22Rv1 (cell line): Measurements from ENCODE around the gene SLC6A3.

Experiments used
- ZFX ChIP-seq: fragments of 450-650 bp; IDR thresholded peaks from 2 replicates; pipeline ENCODE4 v1.6.1; 2017; ENCODE audit warnings: antibody characterized with exemption, borderline replicate concordance
- TF ChIP-seq, protein P1 (sequence below): fragments of 450-650 bp; IDR thresholded peaks from 2 replicates; pipeline ENCODE4 v1.5.1; 2017; ENCODE audit warnings: mild to moderate bottlenecking

DNA sequence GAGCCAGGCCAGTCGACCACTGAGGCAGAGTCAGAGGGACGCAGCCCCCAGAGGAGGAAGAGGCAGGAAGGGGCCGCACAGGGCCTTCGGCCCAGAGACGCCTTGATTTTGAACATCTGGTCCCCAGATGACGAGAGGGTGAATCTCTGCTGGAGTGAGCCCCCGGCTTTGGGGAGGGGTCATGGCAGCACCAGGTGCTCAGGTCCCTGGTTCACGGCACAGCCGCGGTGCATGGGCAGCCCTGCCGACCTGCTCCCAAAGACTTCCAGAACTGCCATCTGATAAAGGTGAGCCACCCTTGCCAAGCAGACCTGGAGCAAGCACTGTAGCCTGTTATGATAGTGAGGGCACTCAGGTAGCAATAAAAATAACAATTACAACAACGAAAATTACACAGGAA is 48.7 kb upstream of the SLC6A3 start:
- TF ChIP-seq, protein P1, sequence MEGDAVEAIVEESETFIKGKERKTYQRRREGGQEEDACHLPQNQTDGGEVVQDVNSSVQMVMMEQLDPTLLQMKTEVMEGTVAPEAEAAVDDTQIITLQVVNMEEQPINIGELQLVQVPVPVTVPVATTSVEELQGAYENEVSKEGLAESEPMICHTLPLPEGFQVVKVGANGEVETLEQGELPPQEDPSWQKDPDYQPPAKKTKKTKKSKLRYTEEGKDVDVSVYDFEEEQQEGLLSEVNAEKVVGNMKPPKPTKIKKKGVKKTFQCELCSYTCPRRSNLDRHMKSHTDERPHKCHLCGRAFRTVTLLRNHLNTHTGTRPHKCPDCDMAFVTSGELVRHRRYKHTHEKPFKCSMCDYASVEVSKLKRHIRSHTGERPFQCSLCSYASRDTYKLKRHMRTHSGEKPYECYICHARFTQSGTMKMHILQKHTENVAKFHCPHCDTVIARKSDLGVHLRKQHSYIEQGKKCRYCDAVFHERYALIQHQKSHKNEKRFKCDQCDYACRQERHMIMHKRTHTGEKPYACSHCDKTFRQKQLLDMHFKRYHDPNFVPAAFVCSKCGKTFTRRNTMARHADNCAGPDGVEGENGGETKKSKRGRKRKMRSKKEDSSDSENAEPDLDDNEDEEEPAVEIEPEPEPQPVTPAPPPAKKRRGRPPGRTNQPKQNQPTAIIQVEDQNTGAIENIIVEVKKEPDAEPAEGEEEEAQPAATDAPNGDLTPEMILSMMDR = no peak
- TF ChIP-seq ZFX = no peak
